H1 (cell line): ENCODE data around the gene ARSA. TPM values are rescaled to one million over a fixed set of nuclear protein-coding genes. Genes with fewer than 3 reads are reported as not detected.
A peak's percentile ranks its signal among the peaks of the same experiment; 100 is the strongest.

ENCODE experiments used
- MAX ChIP-seq: IDR thresholded peaks from 2 replicates; pipeline ENCODE4 v1.6.1; 2012; ENCODE audit warnings: inconsistent platforms
- PHF8 ChIP-seq: fragments of 200-600 bp; sonication (generic); conservative IDR thresholded peaks from 2 replicates; pipeline ENCODE4 v1.7.1; 2012; ENCODE audit warnings: low read depth, mild to moderate bottlenecking, inconsistent platforms, low read length, moderate library complexity
- RAD21 ChIP-seq, 2 experiments: IDR thresholded peaks in 1 of 2; conservative IDR thresholded peaks in 1 of 2; 2 replicates each; pipeline ENCODE4 v1.6.1; 2011; ENCODE audit warnings: low read depth in 2 of 2, low read length in 2 of 2, improper control_type of control experiment in 1 of 2, inconsistent platforms in 1 of 2, mild to moderate bottlenecking in 1 of 2, moderate library complexity in 1 of 2
- TAF1 ChIP-seq: IDR thresholded peaks from 2 replicates; pipeline ENCODE4 v1.6.1; 2011; ENCODE audit warnings: mild to moderate bottlenecking, low read depth, low read length
- polyA plus RNA-seq, 7 experiments: library from polyadenylated mRNA; depleted of rRNA in 3 of 7; stranded (reverse) in 5 of 7; unstranded in 2 of 7; fragments of >200 nt in 5 of 7; fragments of 200-250 nt in 2 of 7; gene quantifications; 1 replicate in 5 of 7; 2 replicates in 1 of 7; 4 replicates in 1 of 7; pipeline versions ENCODE4 v1.2.1 to v1.2.3, GENCODE V29; 2011 to 2013; ENCODE audit warnings: missing spikeins in 2 of 7, mixed read lengths in 2 of 7
- total RNA-seq: library from RNA; stranded (reverse); fragmentation: NEBNext Ultra II Directional; extraction: Animal tissue kit (Norgen Biotek cat#: 25700); gene quantifications from 2 replicates; pipeline ENCODE4 v1.2.1, GENCODE V29; 2021
- TF ChIP-seq, protein P1 (sequence below), 3 experiments: IDR thresholded peaks; 1 replicate in 2 of 3; 2 replicates in 1 of 3; pipeline versions ENCODE4 v1.5.1 to v1.6.1; 2011; ENCODE audit warnings: low read length in 3 of 3, mild to moderate bottlenecking in 3 of 3, inconsistent platforms in 2 of 3, low read depth in 1 of 3, moderate library complexity in 1 of 3; ENCODE audit not compliant: insufficient read depth in 1 of 3; ENCODE audit errors: control extremely low read depth in 1 of 3

Gene ARSA
- total and polyA plus RNA-seq, 2 of the 8 experiments (the other 6 are each of a cell fraction or from before 2014, with no cell fraction given), result 9.8 to 10.1 TPM

GRCh38 chr22:50674606-50675552, 46.9 kb upstream of the ARSA start (continued):
- TF ChIP-seq, protein P1, sequence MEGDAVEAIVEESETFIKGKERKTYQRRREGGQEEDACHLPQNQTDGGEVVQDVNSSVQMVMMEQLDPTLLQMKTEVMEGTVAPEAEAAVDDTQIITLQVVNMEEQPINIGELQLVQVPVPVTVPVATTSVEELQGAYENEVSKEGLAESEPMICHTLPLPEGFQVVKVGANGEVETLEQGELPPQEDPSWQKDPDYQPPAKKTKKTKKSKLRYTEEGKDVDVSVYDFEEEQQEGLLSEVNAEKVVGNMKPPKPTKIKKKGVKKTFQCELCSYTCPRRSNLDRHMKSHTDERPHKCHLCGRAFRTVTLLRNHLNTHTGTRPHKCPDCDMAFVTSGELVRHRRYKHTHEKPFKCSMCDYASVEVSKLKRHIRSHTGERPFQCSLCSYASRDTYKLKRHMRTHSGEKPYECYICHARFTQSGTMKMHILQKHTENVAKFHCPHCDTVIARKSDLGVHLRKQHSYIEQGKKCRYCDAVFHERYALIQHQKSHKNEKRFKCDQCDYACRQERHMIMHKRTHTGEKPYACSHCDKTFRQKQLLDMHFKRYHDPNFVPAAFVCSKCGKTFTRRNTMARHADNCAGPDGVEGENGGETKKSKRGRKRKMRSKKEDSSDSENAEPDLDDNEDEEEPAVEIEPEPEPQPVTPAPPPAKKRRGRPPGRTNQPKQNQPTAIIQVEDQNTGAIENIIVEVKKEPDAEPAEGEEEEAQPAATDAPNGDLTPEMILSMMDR (IDR thresholded peaks at IDR 0.05; ENCODE audit: control extremely low read depth in 1 of 3, insufficient read depth in 1 of 3, low read depth in 1 of 3, low read length in 3 of 3), result no peak
- TF ChIP-seq RAD21 (IDR thresholded peaks at IDR 0.05 in 1 of 2, conservative IDR thresholded peaks at IDR 0.05 in 1 of 2; ENCODE audit: low read depth in 2 of 2, low read length in 2 of 2) (peak in 1 of 2 experiments; percentile 29; a peak in 2 of 4 replicates), PHF8 (peak; percentile 76), TAF1 (peak; percentile 61), MAX (peak; percentile 68)
- TF ChIP-seq, all 59 proteins: peak for 7
